ENCODE data around the gene PPP1R16B.

Gene PPP1R16B

DNA sequence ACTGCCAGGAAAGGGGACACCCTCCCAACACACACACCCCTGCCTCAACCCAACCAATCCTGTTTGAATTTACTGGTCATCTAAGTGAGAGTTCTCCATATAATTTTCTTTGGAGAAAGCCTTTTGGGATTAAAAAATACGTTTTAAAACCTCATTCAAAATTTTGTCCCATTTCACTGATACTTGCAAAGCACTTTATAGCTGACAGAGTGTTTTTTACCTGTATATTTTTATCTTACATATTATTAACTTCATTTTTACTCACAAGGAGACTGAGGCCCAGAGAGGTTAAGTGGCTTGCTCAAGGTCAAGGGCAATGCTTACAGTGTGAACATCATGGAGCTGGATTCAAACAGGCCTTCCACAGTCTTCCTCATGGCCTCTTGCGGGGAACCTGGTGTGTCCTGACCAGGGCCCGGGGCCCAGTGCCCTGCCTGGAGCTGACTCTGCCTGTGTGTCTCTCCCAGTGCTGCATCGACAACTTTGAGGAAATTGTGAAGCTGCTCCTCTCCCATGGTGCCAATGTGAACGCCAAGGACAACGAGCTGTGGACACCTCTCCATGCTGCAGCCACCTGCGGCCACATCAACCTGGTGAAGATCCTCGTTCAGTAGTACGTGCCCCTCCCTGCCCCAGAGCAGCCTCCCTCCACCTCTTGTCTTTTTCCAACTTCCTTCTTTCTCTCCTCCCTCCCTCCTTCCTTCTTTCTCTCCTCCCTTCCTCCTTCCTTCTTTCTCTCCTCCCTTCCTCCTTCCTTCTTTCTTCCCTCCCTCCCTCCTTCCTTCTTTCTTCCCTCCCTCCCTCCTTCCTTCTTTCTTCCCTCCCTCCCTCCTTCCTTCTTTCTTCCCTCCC, 89.8 kb downstream of the PPP1R16B start:
- 88% methylated on average over 8 of the region's 9 CpGs for WGBS
- Histone ChIP-seq H3K27me3 (ENCODE audit: control insufficient read depth in 1 of 2, insufficient read depth in 1 of 2, low read length in 2 of 2) (peaks cover 54 to 85% of the 10 kb centered on the region in 2 experiments), H3K4me2 (ENCODE audit: low read length, poor library complexity, severe bottlenecking) (no peak overlapping the region), H3K36me3 (ENCODE audit: control insufficient read depth in 1 of 2, insufficient read depth in 2 of 2, low read depth in 1 of 2, low read length in 2 of 2) (no peaks in the 10 kb centered on the region), H2BK12ac (ENCODE audit: low read length in 2 of 2) (no peak overlapping the region), H3K23ac (ENCODE audit: low read length in 2 of 2) (no peak overlapping the region), H3K79me1 (replicated peaks; ENCODE audit: low read length, poor library complexity, severe bottlenecking) (no peaks in the 10 kb centered on the region), H4K8ac (ENCODE audit: low read length) (no peak overlapping the region), H3K14ac (ENCODE audit: low read length in 2 of 2) (no peak overlapping the region), H3K27ac (ENCODE audit: low read length, poor library complexity, severe bottlenecking) (no peak overlapping the region), H3K9ac (ENCODE audit: low read length) (no peak overlapping the region), H3K4me3 (ENCODE audit: insufficient read depth in 1 of 2, low read depth in 1 of 2, low read length in 2 of 2) (no peak overlapping the region), H3K9me3 (ENCODE audit: control insufficient read depth, low read length) (no peaks in the 10 kb centered on the region), H2BK5ac (ENCODE audit: low read depth, low read length, poor library complexity, severe bottlenecking) (no peak overlapping the region), H3K4me1 (ENCODE audit: control insufficient read depth, insufficient read depth, low read depth, low read length) (peaks cover 3% of the 10 kb centered on the region), H4K91ac (ENCODE audit: low read length) (no peak overlapping the region), H2BK120ac (ENCODE audit: low read depth, low read length) (no peak overlapping the region), H2AK5ac (ENCODE audit: low read length, severe bottlenecking) (no peak overlapping the region), H3K18ac (ENCODE audit: low read depth in 1 of 2, low read length in 2 of 2) (no peak overlapping the region), H2AFZ (ENCODE audit: low read depth, low read length) (no peak overlapping the region), H2BK15ac (ENCODE audit: low read depth, poor library complexity, severe bottlenecking) (no peak overlapping the region), H3K4ac (ENCODE audit: low read depth in 1 of 2, low read length in 2 of 2) (no peak overlapping the region)
- DNase-seq: no peak

DNA sequence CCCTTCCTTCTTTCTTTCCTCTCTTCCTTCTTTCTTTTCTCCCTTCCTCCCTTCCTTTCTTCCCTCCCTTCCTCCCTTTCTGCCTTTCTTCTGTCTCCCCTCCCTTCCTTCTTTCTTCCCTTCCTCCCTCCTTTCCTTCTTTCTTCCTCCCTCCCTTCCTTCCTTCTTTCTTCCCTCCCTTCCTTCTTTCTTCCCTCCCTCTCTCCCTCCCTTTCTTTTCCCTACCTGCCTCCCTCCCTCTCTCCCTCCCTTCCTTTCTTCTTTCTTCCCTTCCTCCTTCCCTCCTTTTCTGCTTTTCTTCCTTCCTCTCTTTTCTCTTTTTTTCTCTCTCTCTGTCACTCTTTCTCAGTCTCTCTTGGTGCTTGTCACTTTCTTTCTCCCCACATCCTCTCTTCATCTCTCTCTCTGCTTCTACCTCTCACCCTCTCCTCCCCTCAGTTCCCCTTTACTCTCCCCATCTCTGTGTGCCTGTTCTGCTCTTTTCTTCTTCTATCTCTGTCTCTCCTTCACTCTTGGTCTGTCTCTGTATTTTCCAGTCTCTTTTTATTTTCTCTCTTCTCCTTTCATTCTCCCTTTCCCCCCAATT, 90.6 kb downstream of the PPP1R16B start:
- H2AFZ ChIP-seq (ENCODE audit: low read depth, low read length): no peak overlapping the region
- no peak overlapping the region for H3K4me3 ChIP-seq (ENCODE audit: insufficient read depth in 1 of 2, low read depth in 1 of 2, low read length in 2 of 2)
- no peak for DNase-seq
- peaks cover 3% of the 10 kb centered on the region for H3K4me1 ChIP-seq (ENCODE audit: control insufficient read depth, insufficient read depth, low read depth, low read length)
- no peak overlapping the region for H2AK5ac ChIP-seq (ENCODE audit: low read length, severe bottlenecking)
- H3K23ac ChIP-seq (ENCODE audit: low read length in 2 of 2): no peak overlapping the region
- no peak overlapping the region for H2BK15ac ChIP-seq (ENCODE audit: low read depth, poor library complexity, severe bottlenecking)
- no peak overlapping the region for H3K14ac ChIP-seq (ENCODE audit: low read length in 2 of 2)
- no peak overlapping the region for H3K4ac ChIP-seq (ENCODE audit: low read depth in 1 of 2, low read length in 2 of 2)
- no peaks in the 10 kb centered on the region for H3K79me1 ChIP-seq (replicated peaks; ENCODE audit: low read length, poor library complexity, severe bottlenecking)
- H3K4me2 ChIP-seq (ENCODE audit: low read length, poor library complexity, severe bottlenecking): no peak overlapping the region
- no peak overlapping the region for H4K91ac ChIP-seq (ENCODE audit: low read length)
- no peak overlapping the region for H3K18ac ChIP-seq (ENCODE audit: low read depth in 1 of 2, low read length in 2 of 2)
- no peak overlapping the region for H3K9ac ChIP-seq (ENCODE audit: low read length)
- no peaks in the 10 kb centered on the region for H3K36me3 ChIP-seq (ENCODE audit: control insufficient read depth in 1 of 2, insufficient read depth in 2 of 2, low read depth in 1 of 2, low read length in 2 of 2)
- no peak overlapping the region for H2BK5ac ChIP-seq (ENCODE audit: low read depth, low read length, poor library complexity, severe bottlenecking)
- no peak overlapping the region for H3K27ac ChIP-seq (ENCODE audit: low read length, poor library complexity, severe bottlenecking)
- no peak overlapping the region for H2BK120ac ChIP-seq (ENCODE audit: low read depth, low read length)
- H3K9me3 ChIP-seq (ENCODE audit: control insufficient read depth, low read length): no peaks in the 10 kb centered on the region
- peaks cover 62 to 86% of the 10 kb centered on the region in 2 experiments for H3K27me3 ChIP-seq (ENCODE audit: control insufficient read depth in 1 of 2, insufficient read depth in 1 of 2, low read length in 2 of 2)
- H4K8ac ChIP-seq (ENCODE audit: low read length): no peak overlapping the region
- H2BK12ac ChIP-seq (ENCODE audit: low read length in 2 of 2): no peak overlapping the region

GRCh38 chr20:38897267-38897666, 91.8 kb downstream of the PPP1R16B start:
- no peak overlapping the region for H2BK15ac ChIP-seq (ENCODE audit: low read depth, poor library complexity, severe bottlenecking)
- no peak overlapping the region for H3K14ac ChIP-seq (ENCODE audit: low read length in 2 of 2)
- H3K18ac ChIP-seq (ENCODE audit: low read depth in 1 of 2, low read length in 2 of 2): no peak overlapping the region
- H3K4me1 ChIP-seq (ENCODE audit: control insufficient read depth, insufficient read depth, low read depth, low read length): peaks cover 3% of the 10 kb centered on the region
- H4K91ac ChIP-seq (ENCODE audit: low read length): no peak overlapping the region
- no peak overlapping the region for H4K8ac ChIP-seq (ENCODE audit: low read length)
- H3K27me3 ChIP-seq (ENCODE audit: control insufficient read depth in 1 of 2, insufficient read depth in 1 of 2, low read length in 2 of 2): peaks cover 61 to 84% of the 10 kb centered on the region in 2 experiments
- no peak overlapping the region for H3K4me3 ChIP-seq (ENCODE audit: insufficient read depth in 1 of 2, low read depth in 1 of 2, low read length in 2 of 2)
- 90% methylated on average over 2 of the region's 4 CpGs for WGBS
- H3K4ac ChIP-seq (ENCODE audit: low read depth in 1 of 2, low read length in 2 of 2): no peak overlapping the region
- H3K79me1 ChIP-seq (replicated peaks; ENCODE audit: low read length, poor library complexity, severe bottlenecking): no peaks in the 10 kb centered on the region
- no peak overlapping the region for H3K4me2 ChIP-seq (ENCODE audit: low read length, poor library complexity, severe bottlenecking)
- no peak overlapping the region for H2AFZ ChIP-seq (ENCODE audit: low read depth, low read length)
- H3K9ac ChIP-seq (ENCODE audit: low read length): no peak overlapping the region
- H2BK5ac ChIP-seq (ENCODE audit: low read depth, low read length, poor library complexity, severe bottlenecking): no peak overlapping the region
- H3K27ac ChIP-seq (ENCODE audit: low read length, poor library complexity, severe bottlenecking): no peak overlapping the region
- H3K23ac ChIP-seq (ENCODE audit: low read length in 2 of 2): no peak overlapping the region
- H2BK12ac ChIP-seq (ENCODE audit: low read length in 2 of 2): no peak overlapping the region
- H3K36me3 ChIP-seq (ENCODE audit: control insufficient read depth in 1 of 2, insufficient read depth in 2 of 2, low read depth in 1 of 2, low read length in 2 of 2): no peaks in the 10 kb centered on the region
- no peak overlapping the region for H2BK120ac ChIP-seq (ENCODE audit: low read depth, low read length)
- no peaks in the 10 kb centered on the region for H3K9me3 ChIP-seq (ENCODE audit: control insufficient read depth, low read length)
- no peak for DNase-seq
- H2AK5ac ChIP-seq (ENCODE audit: low read length, severe bottlenecking): no peak overlapping the region

- Histone ChIP-seq H3K36me3 (ENCODE audit: control insufficient read depth in 1 of 2, insufficient read depth in 2 of 2, low read depth in 1 of 2, low read length in 2 of 2) (no peaks in the 10 kb centered on the region), H3K4me2 (ENCODE audit: low read length, poor library complexity, severe bottlenecking) (no peak overlapping the region), H4K8ac (ENCODE audit: low read length) (no peak overlapping the region), H3K9me3 (ENCODE audit: control insufficient read depth, low read length) (peaks cover 10% of the 10 kb centered on the region), H3K4me3 (ENCODE audit: insufficient read depth in 1 of 2, low read depth in 1 of 2, low read length in 2 of 2) (no peak overlapping the region), H3K79me1 (replicated peaks; ENCODE audit: low read length, poor library complexity, severe bottlenecking) (no peaks in the 10 kb centered on the region), H3K4ac (ENCODE audit: low read depth in 1 of 2, low read length in 2 of 2) (no peak overlapping the region), H3K27me3 (ENCODE audit: control insufficient read depth in 1 of 2, insufficient read depth in 1 of 2, low read length in 2 of 2) (peaks cover 39 to 66% of the 10 kb centered on the region in 2 experiments), H3K23ac (ENCODE audit: low read length in 2 of 2) (no peak overlapping the region), H2AK5ac (ENCODE audit: low read length, severe bottlenecking) (no peak overlapping the region), H3K18ac (ENCODE audit: low read depth in 1 of 2, low read length in 2 of 2) (no peak overlapping the region), H2BK15ac (ENCODE audit: low read depth, poor library complexity, severe bottlenecking) (no peak overlapping the region), H3K27ac (ENCODE audit: low read length, poor library complexity, severe bottlenecking) (no peak overlapping the region), H3K14ac (ENCODE audit: low read length in 2 of 2) (peak overlapping the region in 1 of 2 experiments; percentile 11), H2BK12ac (ENCODE audit: low read length in 2 of 2) (no peak overlapping the region), H3K9ac (ENCODE audit: low read length) (no peak overlapping the region), H4K91ac (ENCODE audit: low read length) (no peak overlapping the region), H3K4me1 (ENCODE audit: control insufficient read depth, insufficient read depth, low read depth, low read length) (no peaks in the 10 kb centered on the region), H2AFZ (ENCODE audit: low read depth, low read length) (no peak overlapping the region), H2BK120ac (ENCODE audit: low read depth, low read length) (no peak overlapping the region), H2BK5ac (ENCODE audit: low read depth, low read length, poor library complexity, severe bottlenecking) (no peak overlapping the region)
- 90% methylated on average over 10 of the region's 13 CpGs for WGBS
- DNase-seq: no peak
Measured at GRCh38 chr20:38900606-38901005, 95.1 kb downstream of the PPP1R16B start.
